K562 (cell line): ENCODE data around the gene DLG4. TPM values are rescaled to one million over a fixed set of nuclear protein-coding genes. Genes with fewer than 3 reads are reported as not detected.

Experiments
- CEBPB ChIP-seq: fragments of 450-650 bp; IDR thresholded peaks from 2 replicates; pipeline ENCODE4 v1.6.1; 2016; ENCODE audit warnings: missing genetic modification characterization, missing compliant biosample characterization
- DACH1 ChIP-seq: fragments of 450-650 bp; IDR thresholded peaks from 2 replicates; pipeline ENCODE4 v1.6.1; 2018; ENCODE audit not compliant: partially characterized antibody
- HDGF ChIP-seq: fragments of 450-650 bp; IDR thresholded peaks from 2 replicates; pipeline ENCODE4 v1.6.1; 2016
- NRF1 ChIP-seq, 2 experiments: fragments of 450-650 bp; IDR thresholded peaks in 1 of 2; conservative IDR thresholded peaks in 1 of 2; 2 replicates each; pipeline ENCODE4 v1.6.1; 2014; ENCODE audit warnings: mild to moderate bottlenecking in 2 of 2
- STAT5B ChIP-seq: fragments of 250-450 bp; sonication (Bioruptor Pico); IDR thresholded peaks from 2 replicates; pipeline ENCODE4 v1.8.0; 2021; ENCODE audit warnings: mild to moderate bottlenecking, inconsistent platforms
- TAF7 ChIP-seq: fragments of 450-650 bp; IDR thresholded peaks from 2 replicates; pipeline ENCODE4 v1.6.1; 2016; ENCODE audit warnings: missing genetic modification characterization, missing compliant biosample characterization
- U2AF2 ChIP-seq: fragments of 200-400 bp; formaldehyde crosslinking; optimal IDR thresholded peaks from 2 replicates; pipeline ENCODE3; 2017; ENCODE audit warnings: low read depth, mild to moderate bottlenecking, low read length
- ZNF644 ChIP-seq: fragments of 200-800 bp; sonication (Bioruptor generic); IDR thresholded peaks from 2 replicates; pipeline ENCODE4 v1.6.1; 2016; ENCODE audit warnings: low read depth, missing genetic modification characterization, missing compliant biosample characterization
- polyA plus RNA-seq, 8 experiments: library from polyadenylated mRNA; depleted of rRNA in 4 of 8; stranded (reverse) in 5 of 8; unstranded in 3 of 8; fragments of >200 nt; fragmentation: Nextera tagmentation in 2 of 8; fragmentation: Illumina TruSeq in 1 of 8; extraction: Ambion mirVana in 2 of 8; extraction: Trizol in 1 of 8; gene quantifications; 2 replicates each; pipeline versions ENCODE4 v1.2.1 to v1.2.3, GENCODE V29; 2011 to 2014; ENCODE audit warnings: inconsistent platforms in 1 of 8, missing spikeins in 1 of 8
- total RNA-seq, 7 experiments: library from RNA; depleted of rRNA in 6 of 7; stranded (reverse); fragments of >200 nt in 6 of 7; fragmentation: Illumina TruSeq in 2 of 7; extraction: Trizol in 2 of 7; gene quantifications; 2 replicates each; pipeline versions ENCODE4 v1.2.1 to v1.2.3, GENCODE V29; 2011 to 2021; ENCODE audit warnings: low replicate concordance in 1 of 7
- TF ChIP-seq, protein P1 (sequence below): fragments of 450-650 bp; IDR thresholded peaks from 2 replicates; pipeline ENCODE4 v1.7.0; 2016; ENCODE audit warnings: borderline replicate concordance
- TF ChIP-seq, protein P2 (sequence below): fragments of 450-650 bp; IDR thresholded peaks from 2 replicates; pipeline ENCODE4 v1.6.1; 2016; ENCODE audit warnings: low read depth, mild to moderate bottlenecking, moderate library complexity
- TF ChIP-seq, protein P3 (sequence below): sonication (generic); formaldehyde crosslinking; IDR thresholded peaks from 2 replicates; pipeline ENCODE4 v1.8.0; 2022; ENCODE audit warnings: missing genetic modification reagents, mild to moderate bottlenecking, borderline replicate concordance
- TF ChIP-seq, protein P4 (sequence below): IDR thresholded peaks from 2 replicates; pipeline ENCODE4 v1.6.1; 2014; ENCODE audit warnings: antibody characterized with exemption
- TF ChIP-seq, protein P5 (sequence below), 3 experiments: fragments of 200-800 bp in 1 of 3; fragments of 250-450 bp in 1 of 3; fragments of 450-650 bp in 1 of 3; sonication (Bioruptor Pico) in 1 of 3; sonication (Bioruptor generic) in 1 of 3; formaldehyde crosslinking in 1 of 3; IDR thresholded peaks; 2 replicates each; pipeline versions ENCODE4 v1.6.1 to v1.8.0; 2016 to 2022; ENCODE audit warnings: mild to moderate bottlenecking in 2 of 3, missing genetic modification characterization in 2 of 3, missing compliant biosample characterization in 1 of 3, moderate library complexity in 1 of 3
- TF ChIP-seq, protein P6 (sequence below): fragments of 450-650 bp; IDR thresholded peaks from 2 replicates; pipeline ENCODE4 v1.6.1; 2018; ENCODE audit not compliant: partially characterized antibody

Gene DLG4
- total and polyA plus RNA-seq, 9 of the 15 experiments (the other 6 are each of a cell fraction or from before 2014, with no cell fraction given) = 0.03 to 12.0 (median 4.1) TPM

DNA sequence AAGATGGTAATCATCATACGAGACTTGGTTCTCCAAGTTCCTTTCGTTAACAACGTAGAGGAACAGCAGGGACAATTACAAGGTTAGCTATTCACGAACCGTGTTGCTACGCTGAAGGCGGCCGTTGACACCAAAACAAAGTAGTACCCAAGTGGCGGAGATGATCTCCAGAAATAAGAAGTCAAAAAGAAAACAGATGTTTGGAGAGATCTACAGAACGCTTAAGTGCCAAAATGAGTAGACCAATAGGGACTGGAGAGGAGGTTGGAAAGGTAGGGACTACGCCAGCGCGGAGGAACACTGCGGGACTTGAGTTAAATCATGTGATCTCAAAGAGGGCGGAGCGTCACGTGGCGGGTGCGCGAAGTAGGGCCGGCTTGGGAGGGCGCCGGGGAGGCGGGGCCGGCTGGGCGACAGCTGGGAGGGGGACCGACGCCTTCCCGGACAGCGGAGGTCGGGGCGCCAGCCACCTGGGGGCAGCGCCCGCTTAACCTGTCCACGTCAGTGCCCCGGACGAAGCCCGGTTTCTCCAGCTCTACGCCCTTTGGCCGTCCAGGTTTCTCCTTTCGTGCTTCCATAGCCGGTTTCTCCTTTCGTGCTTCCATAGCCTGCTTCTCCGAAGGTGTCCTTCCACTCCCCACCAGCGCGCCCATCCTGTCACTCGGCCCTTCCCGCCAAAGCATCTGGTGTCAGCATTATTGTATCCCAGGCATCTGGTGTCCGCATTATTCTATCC lies 23.2 kb upstream of the DLG4 start (continued):
- TF ChIP-seq, protein P1, sequence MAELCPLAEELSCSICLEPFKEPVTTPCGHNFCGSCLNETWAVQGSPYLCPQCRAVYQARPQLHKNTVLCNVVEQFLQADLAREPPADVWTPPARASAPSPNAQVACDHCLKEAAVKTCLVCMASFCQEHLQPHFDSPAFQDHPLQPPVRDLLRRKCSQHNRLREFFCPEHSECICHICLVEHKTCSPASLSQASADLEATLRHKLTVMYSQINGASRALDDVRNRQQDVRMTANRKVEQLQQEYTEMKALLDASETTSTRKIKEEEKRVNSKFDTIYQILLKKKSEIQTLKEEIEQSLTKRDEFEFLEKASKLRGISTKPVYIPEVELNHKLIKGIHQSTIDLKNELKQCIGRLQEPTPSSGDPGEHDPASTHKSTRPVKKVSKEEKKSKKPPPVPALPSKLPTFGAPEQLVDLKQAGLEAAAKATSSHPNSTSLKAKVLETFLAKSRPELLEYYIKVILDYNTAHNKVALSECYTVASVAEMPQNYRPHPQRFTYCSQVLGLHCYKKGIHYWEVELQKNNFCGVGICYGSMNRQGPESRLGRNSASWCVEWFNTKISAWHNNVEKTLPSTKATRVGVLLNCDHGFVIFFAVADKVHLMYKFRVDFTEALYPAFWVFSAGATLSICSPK = no peak
- peak; percentile 62 to 63 for TF ChIP-seq NRF1 (conservative IDR thresholded peaks at IDR 0.05 in 1 of 2, IDR thresholded peaks at IDR 0.05 in 1 of 2)
- no peak for TF ChIP-seq STAT5B (CRISPR knock-in tag)
- TF ChIP-seq, protein P2, sequence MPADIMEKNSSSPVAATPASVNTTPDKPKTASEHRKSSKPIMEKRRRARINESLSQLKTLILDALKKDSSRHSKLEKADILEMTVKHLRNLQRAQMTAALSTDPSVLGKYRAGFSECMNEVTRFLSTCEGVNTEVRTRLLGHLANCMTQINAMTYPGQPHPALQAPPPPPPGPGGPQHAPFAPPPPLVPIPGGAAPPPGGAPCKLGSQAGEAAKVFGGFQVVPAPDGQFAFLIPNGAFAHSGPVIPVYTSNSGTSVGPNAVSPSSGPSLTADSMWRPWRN = 0 out of 2 replicates have a peak, but pooled peaks have one; percentile 49
- TF ChIP-seq, protein P3, sequence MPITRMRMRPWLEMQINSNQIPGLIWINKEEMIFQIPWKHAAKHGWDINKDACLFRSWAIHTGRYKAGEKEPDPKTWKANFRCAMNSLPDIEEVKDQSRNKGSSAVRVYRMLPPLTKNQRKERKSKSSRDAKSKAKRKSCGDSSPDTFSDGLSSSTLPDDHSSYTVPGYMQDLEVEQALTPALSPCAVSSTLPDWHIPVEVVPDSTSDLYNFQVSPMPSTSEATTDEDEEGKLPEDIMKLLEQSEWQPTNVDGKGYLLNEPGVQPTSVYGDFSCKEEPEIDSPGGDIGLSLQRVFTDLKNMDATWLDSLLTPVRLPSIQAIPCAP = no peak
- TF ChIP-seq ZNF644 (tag) = no peak
- no peak for TF ChIP-seq U2AF2
- peak; percentile 66 for TF ChIP-seq DACH1
- TF ChIP-seq, protein P4, sequence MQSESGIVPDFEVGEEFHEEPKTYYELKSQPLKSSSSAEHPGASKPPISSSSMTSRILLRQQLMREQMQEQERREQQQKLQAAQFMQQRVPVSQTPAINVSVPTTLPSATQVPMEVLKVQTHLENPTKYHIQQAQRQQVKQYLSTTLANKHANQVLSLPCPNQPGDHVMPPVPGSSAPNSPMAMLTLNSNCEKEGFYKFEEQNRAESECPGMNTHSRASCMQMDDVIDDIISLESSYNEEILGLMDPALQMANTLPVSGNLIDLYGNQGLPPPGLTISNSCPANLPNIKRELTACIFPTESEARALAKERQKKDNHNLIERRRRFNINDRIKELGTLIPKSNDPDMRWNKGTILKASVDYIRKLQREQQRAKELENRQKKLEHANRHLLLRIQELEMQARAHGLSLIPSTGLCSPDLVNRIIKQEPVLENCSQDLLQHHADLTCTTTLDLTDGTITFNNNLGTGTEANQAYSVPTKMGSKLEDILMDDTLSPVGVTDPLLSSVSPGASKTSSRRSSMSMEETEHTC = peak; percentile 99
- TF ChIP-seq, protein P5, sequence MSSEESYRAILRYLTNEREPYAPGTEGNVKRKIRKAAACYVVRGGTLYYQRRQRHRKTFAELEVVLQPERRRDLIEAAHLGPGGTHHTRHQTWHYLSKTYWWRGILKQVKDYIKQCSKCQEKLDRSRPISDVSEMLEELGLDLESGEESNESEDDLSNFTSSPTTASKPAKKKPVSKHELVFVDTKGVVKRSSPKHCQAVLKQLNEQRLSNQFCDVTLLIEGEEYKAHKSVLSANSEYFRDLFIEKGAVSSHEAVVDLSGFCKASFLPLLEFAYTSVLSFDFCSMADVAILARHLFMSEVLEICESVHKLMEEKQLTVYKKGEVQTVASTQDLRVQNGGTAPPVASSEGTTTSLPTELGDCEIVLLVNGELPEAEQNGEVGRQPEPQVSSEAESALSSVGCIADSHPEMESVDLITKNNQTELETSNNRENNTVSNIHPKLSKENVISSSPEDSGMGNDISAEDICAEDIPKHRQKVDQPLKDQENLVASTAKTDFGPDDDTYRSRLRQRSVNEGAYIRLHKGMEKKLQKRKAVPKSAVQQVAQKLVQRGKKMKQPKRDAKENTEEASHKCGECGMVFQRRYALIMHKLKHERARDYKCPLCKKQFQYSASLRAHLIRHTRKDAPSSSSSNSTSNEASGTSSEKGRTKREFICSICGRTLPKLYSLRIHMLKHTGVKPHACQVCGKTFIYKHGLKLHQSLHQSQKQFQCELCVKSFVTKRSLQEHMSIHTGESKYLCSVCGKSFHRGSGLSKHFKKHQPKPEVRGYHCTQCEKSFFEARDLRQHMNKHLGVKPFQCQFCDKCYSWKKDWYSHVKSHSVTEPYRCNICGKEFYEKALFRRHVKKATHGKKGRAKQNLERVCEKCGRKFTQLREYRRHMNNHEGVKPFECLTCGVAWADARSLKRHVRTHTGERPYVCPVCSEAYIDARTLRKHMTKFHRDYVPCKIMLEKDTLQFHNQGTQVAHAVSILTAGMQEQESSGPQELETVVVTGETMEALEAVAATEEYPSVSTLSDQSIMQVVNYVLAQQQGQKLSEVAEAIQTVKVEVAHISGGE (CRISPR knock-in tag; IDR thresholded peaks at IDR 0.05) = no peak
- no peak for TF ChIP-seq HDGF
- 0 out of 2 replicates have a peak, but pooled peaks have one; percentile 25 for TF ChIP-seq TAF7 (tag)
- no peak for TF ChIP-seq CEBPB (tag)
- TF ChIP-seq, protein P6, sequence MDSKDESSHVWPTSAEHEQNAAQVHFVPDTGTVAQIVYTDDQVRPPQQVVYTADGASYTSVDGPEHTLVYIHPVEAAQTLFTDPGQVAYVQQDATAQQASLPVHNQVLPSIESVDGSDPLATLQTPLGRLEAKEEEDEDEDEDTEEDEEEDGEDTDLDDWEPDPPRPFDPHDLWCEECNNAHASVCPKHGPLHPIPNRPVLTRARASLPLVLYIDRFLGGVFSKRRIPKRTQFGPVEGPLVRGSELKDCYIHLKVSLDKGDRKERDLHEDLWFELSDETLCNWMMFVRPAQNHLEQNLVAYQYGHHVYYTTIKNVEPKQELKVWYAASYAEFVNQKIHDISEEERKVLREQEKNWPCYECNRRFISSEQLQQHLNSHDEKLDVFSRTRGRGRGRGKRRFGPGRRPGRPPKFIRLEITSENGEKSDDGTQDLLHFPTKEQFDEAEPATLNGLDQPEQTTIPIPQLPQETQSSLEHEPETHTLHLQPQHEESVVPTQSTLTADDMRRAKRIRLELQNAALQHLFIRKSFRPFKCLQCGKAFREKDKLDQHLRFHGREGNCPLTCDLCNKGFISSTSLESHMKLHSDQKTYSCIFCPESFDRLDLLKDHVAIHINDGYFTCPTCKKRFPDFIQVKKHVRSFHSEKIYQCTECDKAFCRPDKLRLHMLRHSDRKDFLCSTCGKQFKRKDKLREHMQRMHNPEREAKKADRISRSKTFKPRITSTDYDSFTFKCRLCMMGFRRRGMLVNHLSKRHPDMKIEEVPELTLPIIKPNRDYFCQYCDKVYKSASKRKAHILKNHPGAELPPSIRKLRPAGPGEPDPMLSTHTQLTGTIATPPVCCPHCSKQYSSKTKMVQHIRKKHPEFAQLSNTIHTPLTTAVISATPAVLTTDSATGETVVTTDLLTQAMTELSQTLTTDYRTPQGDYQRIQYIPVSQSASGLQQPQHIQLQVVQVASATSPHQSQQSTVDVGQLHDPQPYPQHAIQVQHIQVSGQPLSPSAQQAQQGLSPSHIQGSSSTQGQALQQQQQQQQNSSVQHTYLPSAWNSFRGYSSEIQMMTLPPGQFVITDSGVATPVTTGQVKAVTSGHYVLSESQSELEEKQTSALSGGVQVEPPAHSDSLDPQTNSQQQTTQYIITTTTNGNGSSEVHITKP = no peak
